ENCODE results near the gene SUPT20HL1. TPM values are rescaled to one million over a fixed set of nuclear protein-coding genes. Genes with fewer than 3 reads are reported as not detected.

The SUPT20HL1 gene
- total RNA-seq, 4 donors from 2014 or later, result 0.14 TPM; not detected in 3

- in situ Hi-C loops (cut with MboI; ENCODE audit: low pct_ligation_motif_present in 1 of 4, low pct_unique_long_range_greater_than_20kb in 1 of 4, low sequenced_read_pairs in 3 of 4), result no loop called here
- 70 to 89% methylated on average over 1 of the region's 1 CpG for WGBS, 2 donors (ENCODE audit: low coverage in 1 of 2)
- DNase-seq, result no peak
- intact Hi-C loops (cut with DNase I; ENCODE audit: low total_unique reads), result no loop called here
- H3K27me3 ChIP-seq, result no peaks in the 10 kb centered on the region
- no peaks in the 10 kb centered on the region for H3K4me1 ChIP-seq
- no peak overlapping the region for H3K27ac ChIP-seq
- no peaks in the 10 kb centered on the region for H3K36me3 ChIP-seq
- TF ChIP-seq POLR2AphosphoS5 (IDR thresholded peaks at IDR 0.05) (no peak), EP300 (IDR thresholded peaks at IDR 0.05; ENCODE audit: low read depth) (no peak), POLR2A (IDR thresholded peaks at IDR 0.05) (no peak), CTCF (IDR thresholded peaks at IDR 0.05) (no peak)
- no peak overlapping the region for H3K4me3 ChIP-seq
- no peaks in the 10 kb centered on the region for H3K9me3 ChIP-seq
Measured at GRCh38 chrX:24333371-24333770, 27.1 kb upstream of the SUPT20HL1 start.

GRCh38 chrX:24334461-24334860, 26.0 kb upstream of the SUPT20HL1 start:
- Histone ChIP-seq H3K27ac (no peak overlapping the region), H3K36me3 (no peaks in the 10 kb centered on the region), H3K27me3 (no peaks in the 10 kb centered on the region), H3K4me1 (no peaks in the 10 kb centered on the region), H3K9me3 (no peaks in the 10 kb centered on the region), H3K4me3 (no peak overlapping the region)
- no peak for DNase-seq
- intact Hi-C loops (cut with DNase I; ENCODE audit: low total_unique reads), result no loop called here
- TF ChIP-seq CTCF (IDR thresholded peaks at IDR 0.05), result no peak
- TF ChIP-seq POLR2A (IDR thresholded peaks at IDR 0.05), result no peak
- TF ChIP-seq EP300 (IDR thresholded peaks at IDR 0.05; ENCODE audit: low read depth), result no peak
- TF ChIP-seq POLR2AphosphoS5 (IDR thresholded peaks at IDR 0.05), result no peak
- in situ Hi-C loops (cut with MboI; ENCODE audit: low pct_ligation_motif_present in 1 of 4, low pct_unique_long_range_greater_than_20kb in 1 of 4, low sequenced_read_pairs in 3 of 4), result no loop called here

GRCh38 chrX:24335871-24336270, 24.6 kb upstream of the SUPT20HL1 start:
- no peak for TF ChIP-seq POLR2A (IDR thresholded peaks at IDR 0.05)
- TF ChIP-seq EP300 (IDR thresholded peaks at IDR 0.05; ENCODE audit: low read depth), result no peak
- no peak for TF ChIP-seq POLR2AphosphoS5 (IDR thresholded peaks at IDR 0.05)
- H3K27me3 ChIP-seq, result no peaks in the 10 kb centered on the region
- 50% methylated on average over 1 of the region's 1 CpG; no CpG with 5 or more reads in 1 of the 2 donors for WGBS, 2 donors (ENCODE audit: low coverage in 1 of 2)
- in situ Hi-C loops (cut with MboI; ENCODE audit: low pct_ligation_motif_present in 1 of 4, low pct_unique_long_range_greater_than_20kb in 1 of 4, low sequenced_read_pairs in 3 of 4), result no loop called here
- H3K4me3 ChIP-seq, result no peak overlapping the region
- no peaks in the 10 kb centered on the region for H3K9me3 ChIP-seq
- H3K4me1 ChIP-seq, result no peaks in the 10 kb centered on the region
- intact Hi-C loops (cut with DNase I; ENCODE audit: low total_unique reads), result no loop called here
- H3K36me3 ChIP-seq, result no peaks in the 10 kb centered on the region
- DNase-seq, result no peak
- no peak overlapping the region for H3K27ac ChIP-seq

GRCh38 chrX:24339911-24340310, 20.5 kb upstream of the SUPT20HL1 start:
- Histone ChIP-seq H3K36me3 (no peaks in the 10 kb centered on the region), H3K4me3 (no peak overlapping the region), H3K27me3 (no peaks in the 10 kb centered on the region), H3K27ac (no peak overlapping the region), H3K4me1 (no peaks in the 10 kb centered on the region), H3K9me3 (no peaks in the 10 kb centered on the region)
- TF ChIP-seq EP300 (IDR thresholded peaks at IDR 0.05; ENCODE audit: low read depth) (no peak), POLR2A (IDR thresholded peaks at IDR 0.05) (no peak), POLR2AphosphoS5 (IDR thresholded peaks at IDR 0.05) (no peak), CTCF (IDR thresholded peaks at IDR 0.05) (no peak)
- in situ Hi-C loops (cut with MboI; ENCODE audit: low pct_ligation_motif_present in 1 of 4, low pct_unique_long_range_greater_than_20kb in 1 of 4, low sequenced_read_pairs in 3 of 4) (no loop called here), intact Hi-C loops (cut with DNase I; ENCODE audit: low total_unique reads) (no loop called here)
- DNase-seq, result no peak

- TF ChIP-seq POLR2AphosphoS5 (IDR thresholded peaks at IDR 0.05) (no peak), POLR2A (IDR thresholded peaks at IDR 0.05) (no peak), EP300 (IDR thresholded peaks at IDR 0.05; ENCODE audit: low read depth) (no peak), CTCF (IDR thresholded peaks at IDR 0.05) (no peak)
- intact Hi-C loops (cut with DNase I; ENCODE audit: low total_unique reads) (no loop called here), in situ Hi-C loops (cut with MboI; ENCODE audit: low pct_ligation_motif_present in 1 of 4, low pct_unique_long_range_greater_than_20kb in 1 of 4, low sequenced_read_pairs in 3 of 4) (no loop called here)
- H3K4me3 ChIP-seq, result no peak overlapping the region
- H3K27me3 ChIP-seq, result no peaks in the 10 kb centered on the region
- no peaks in the 10 kb centered on the region for H3K36me3 ChIP-seq
- no peak for DNase-seq
- H3K9me3 ChIP-seq, result no peaks in the 10 kb centered on the region
- no peaks in the 10 kb centered on the region for H3K4me1 ChIP-seq
- 76% methylated on average over 2 of the region's 2 CpGs; no CpG with 5 or more reads in 1 of the 2 donors for WGBS, 2 donors (ENCODE audit: low coverage in 1 of 2)
- no peak overlapping the region for H3K27ac ChIP-seq
Measured at GRCh38 chrX:24340501-24340900, 19.9 kb upstream of the SUPT20HL1 start.
